Endothelial cell of umbilical vein (primary cell): ENCODE measurements around the gene BAG3. TPM values are rescaled to one million over a fixed set of nuclear protein-coding genes. Genes with fewer than 3 reads are reported as not detected.

Source experiments
- BruUV-seq: library from RNA; stranded (reverse); fragments of 400-500 nt; replicated peaks from 2 replicates; lab custom pipeline; 2021; lab: Mats Ljungman, UMichigan
- CTCF ChIA-PET: fragments of 300-600, 350-600 bp; sonication (Branson Sonifier 250); formaldehyde crosslinking; loops from one replicate; lab custom pipeline; 2021; ENCODE audit warnings: antibody characterized with exemption, inconsistent platforms; lab: Charles Lee
- POLR2A ChIA-PET: fragments of 300-600, 350-600 bp; sonication (Branson Sonifier 250); formaldehyde crosslinking; loops from one replicate; lab custom pipeline; 2021; ENCODE audit warnings: antibody characterized with exemption, inconsistent platforms; lab: Charles Lee
- DNase-seq: peaks from one replicate; pipeline ENCODE4 v3.0.0-alpha.2; 2011; ENCODE audit warnings: low read depth, low spot score
- FAIRE-seq: peaks from 2 replicates; lab custom pipeline; 2011; peaks lifted over from hg19 to GRCh38; lab: Jason Lieb, UNC
- H2AFZ ChIP-seq: 2 replicates; pipeline ENCODE4 v1.6.0; 2012; ENCODE audit warnings: low read depth, low read length, control low read depth, inconsistent platforms
- H3K27ac ChIP-seq: 2 replicates; pipeline ENCODE4 v1.5.1; 2011; ENCODE audit warnings: low read depth, mild to moderate bottlenecking, control low read depth, low read length, moderate library complexity; ENCODE audit not compliant: insufficient read depth
- H3K27me3 ChIP-seq, 2 experiments: 2 replicates each; pipeline versions ENCODE4 v1.6.0 to v1.6.1; 2011; ENCODE audit warnings: low read length in 2 of 2, mixed read lengths in 1 of 2; ENCODE audit not compliant: control insufficient read depth in 2 of 2, insufficient read depth in 2 of 2
- H3K36me3 ChIP-seq, 2 experiments: 2 replicates in 1 of 2; 3 replicates in 1 of 2; pipeline ENCODE4 v1.5.1; 2011; ENCODE audit warnings: low read length in 2 of 2, mild to moderate bottlenecking in 1 of 2, moderate library complexity in 1 of 2; ENCODE audit not compliant: control insufficient read depth in 2 of 2, insufficient read depth in 2 of 2; ENCODE audit errors: extremely low read depth in 1 of 2
- H3K4me1 ChIP-seq: 3 replicates; pipeline ENCODE4 v1.5.1; 2011; ENCODE audit warnings: mild to moderate bottlenecking, low read length; ENCODE audit not compliant: control insufficient read depth, insufficient read depth; ENCODE audit errors: extremely low read depth
- H3K4me2 ChIP-seq: 2 replicates; pipeline ENCODE4 v1.6.1; 2011; ENCODE audit warnings: low read length, control low read depth, mixed read lengths; ENCODE audit not compliant: insufficient read depth
- H3K4me3 ChIP-seq, 3 experiments: fragments of 200-600 bp in 1 of 3; sonication (generic), shearing (Covaris generic) in 1 of 3; replicated peaks in 1 of 3; 2 replicates each; pipeline ENCODE4 v1.5.1; 2011 to 2016; ENCODE audit warnings: control low read depth in 3 of 3, low read length in 3 of 3, mild to moderate bottlenecking in 2 of 3, inconsistent platforms in 1 of 3, low read depth in 1 of 3, moderate library complexity in 1 of 3; ENCODE audit not compliant: insufficient read depth in 1 of 3
- H3K79me2 ChIP-seq: 2 replicates; pipeline ENCODE4 v1.6.0; 2012; ENCODE audit warnings: low read length, inconsistent platforms; ENCODE audit not compliant: control insufficient read depth, insufficient read depth
- H3K9ac ChIP-seq: replicated peaks from 2 replicates; pipeline ENCODE3; 2011; ENCODE audit warnings: low read length, control low read depth; ENCODE audit not compliant: insufficient read depth; ENCODE audit errors: extremely low read depth
- H3K9me1 ChIP-seq: replicated peaks from 3 replicates; pipeline ENCODE4 v1.6.0; 2011; ENCODE audit warnings: mild to moderate bottlenecking, low read length; ENCODE audit not compliant: control insufficient read depth, insufficient read depth; ENCODE audit errors: extremely low read depth
- H3K9me3 ChIP-seq: replicated peaks from 2 replicates; pipeline ENCODE4 v1.5.1; 2012; ENCODE audit warnings: low read length, inconsistent platforms; ENCODE audit not compliant: control insufficient read depth, insufficient read depth
- H4K20me1 ChIP-seq: replicated peaks from 2 replicates; pipeline ENCODE3; 2011; ENCODE audit warnings: mild to moderate bottlenecking, low read length; ENCODE audit not compliant: control insufficient read depth, insufficient read depth; ENCODE audit errors: extremely low read depth
- CTCF ChIP-seq, 2 donors: IDR thresholded peaks; 1 replicate in 1 of 2; 2 replicates in 1 of 2; pipeline ENCODE4 v1.5.1; 2011; ENCODE audit warnings: low read length in 2 of 2, mild to moderate bottlenecking in 2 of 2, moderate library complexity in 2 of 2, control low read depth in 1 of 2, inconsistent platforms in 1 of 2, low read depth in 1 of 2; ENCODE audit not compliant: insufficient read depth in 1 of 2; ENCODE audit errors: extremely low read depth in 1 of 2
- FOS ChIP-seq: IDR thresholded peaks from 2 replicates; pipeline ENCODE4 v1.6.1; 2011; ENCODE audit warnings: mild to moderate bottlenecking, low read length, moderate library complexity, borderline replicate concordance; ENCODE audit not compliant: insufficient read depth
- GATA2 ChIP-seq: IDR thresholded peaks from 2 replicates; pipeline ENCODE4 v1.7.0; 2011; ENCODE audit warnings: low read depth, mild to moderate bottlenecking, moderate library complexity, mixed read lengths, low read length; ENCODE audit not compliant: insufficient read length, insufficient read depth
- MAX ChIP-seq: IDR thresholded peaks from 2 replicates; pipeline ENCODE4 v1.6.1; 2011; ENCODE audit not compliant: insufficient read depth, insufficient read length
- MYC ChIP-seq: IDR thresholded peaks from one replicate; pipeline ENCODE4 v1.6.1; 2011; ENCODE audit warnings: mild to moderate bottlenecking, low read depth, low read length
- POLR2A ChIP-seq: IDR thresholded peaks from 2 replicates; pipeline ENCODE4 v1.6.1; 2012; ENCODE audit warnings: low read depth, mild to moderate bottlenecking, control low read depth, low read length
- POLR2AphosphoS5 ChIP-seq: IDR thresholded peaks from 2 replicates; pipeline ENCODE4 v1.6.1; 2012; ENCODE audit warnings: low read depth, mild to moderate bottlenecking, control low read depth, low read length, moderate library complexity; ENCODE audit not compliant: insufficient read depth
- dilution Hi-C: fragments of 300-500 bp; cut with MboI; formaldehyde crosslinking; loops from one replicate; pipeline ENCODE4 v1.15.0; 2019; ENCODE audit warnings: low sequenced_read_pairs; ENCODE audit not compliant: extremely low pct_ligation_motif_present
- intact Hi-C: fragments of 100-400 bp; cut with micrococcal nuclease; formaldehyde crosslinking; loops from one replicate; pipeline ENCODE4 v1.10.0; 2022
- polyA plus RNA-seq, 4 experiments: library from polyadenylated mRNA; depleted of rRNA in 3 of 4; stranded (reverse) in 3 of 4; unstranded in 1 of 4; fragments of >200 nt; gene quantifications; 2 replicates each; pipeline versions ENCODE4 v1.2.1 to v1.2.3, GENCODE V29; 2011 to 2012; ENCODE audit warnings: missing spikeins in 1 of 4
- total RNA-seq: library from RNA; stranded (reverse); gene quantifications from 2 replicates; pipeline ENCODE4 v1.2.3, GENCODE V29; 2021

The BAG3 gene
- total and polyA plus RNA-seq, 2 donors (not counting 3 experiments of a cell fraction or from before 2014, with no cell fraction given) = 25.2 to 66.7 TPM

GRCh38 chr10:119614686-119615085 is 36.5 kb upstream of the BAG3 start:
- H3K4me1 ChIP-seq = no peaks in the 10 kb centered on the region
- H3K9me3 ChIP-seq = no peaks in the 10 kb centered on the region
- no peaks in the 10 kb centered on the region for H3K79me2 ChIP-seq
- CTCF ChIA-PET = interaction anchor here (1.2 to 2.4 kb wide), 2 partner anchors 12 to 14 kb away, joined by 4 to 10 read pairs; no protein-coding TSS in a partner anchor
- no peaks in the 10 kb centered on the region for H3K9me1 ChIP-seq
- H2AFZ ChIP-seq = no peak overlapping the region
- no peak for DNase-seq
- POLR2A ChIA-PET = no interaction called here
- H3K9ac ChIP-seq = no peak overlapping the region
- no TSS peak for BruUV-seq
- H3K27ac ChIP-seq = no peak overlapping the region
- no peak overlapping the region for H3K4me2 ChIP-seq
- TF ChIP-seq POLR2A (no peak), POLR2AphosphoS5 (no peak), FOS (no peak), MAX (no peak), MYC (no peak), GATA2 (no peak), CTCF (IDR thresholded peaks at IDR 0.05; ENCODE audit: extremely low read depth in 1 of 2, insufficient read depth in 1 of 2, low read depth in 1 of 2, low read length in 2 of 2) (no peak)
- dilution Hi-C loops = no loop called here
- intact Hi-C loops = no loop called here
- no peaks in the 10 kb centered on the region for H4K20me1 ChIP-seq
- no peak for FAIRE-seq
- no peaks in the 10 kb centered on the region for H3K36me3 ChIP-seq
- H3K27me3 ChIP-seq = no peaks in the 10 kb centered on the region
- H3K4me3 ChIP-seq = no peak overlapping the region
